AG09319 (cell line): Measurements from ENCODE around the gene DHRS3.
"Not testable (repeated sequence)": the region's sequence is repeated elsewhere in the genome, so short reads cannot be mapped to it uniquely, and the experiment has no call there.

ENCODE experiments used
- DNase-seq: peaks from one replicate; pipeline ENCODE4 v3.0.0-alpha.2; 2010; ENCODE audit warnings: low read depth; ENCODE audit errors: extremely low read depth
- CTCF ChIP-seq: IDR thresholded peaks from 2 replicates; pipeline ENCODE4 v1.5.1; 2011; ENCODE audit warnings: low read depth, mild to moderate bottlenecking, inconsistent platforms, low read length, moderate library complexity

Gene DHRS3

GRCh38 chr1:12657060-12657884, 39.3 kb upstream of the DHRS3 start:
- no peak for DNase-seq
- TF ChIP-seq CTCF: no peak

GRCh38 chr1:12656575-12656974, 38.6 kb upstream of the DHRS3 start:
- no peak for DNase-seq
- TF ChIP-seq CTCF: no peak

GRCh38 chr1:12654657-12655056, 36.6 kb upstream of the DHRS3 start:
- DNase-seq: no peak
- no peak for TF ChIP-seq CTCF

GRCh38 chr1:12654004-12654567, 36.1 kb upstream of the DHRS3 start:
- no peak for TF ChIP-seq CTCF
- DNase-seq: no peak

GRCh38 chr1:12649971-12650421, 32.0 kb upstream of the DHRS3 start:
- no peak for TF ChIP-seq CTCF
- no peak for DNase-seq

- no peak for TF ChIP-seq CTCF
- DNase-seq: no peak
Observed at GRCh38 chr1:12648741-12649140, 30.7 kb upstream of the DHRS3 start.

GRCh38 chr1:12645401-12645800, 27.4 kb upstream of the DHRS3 start:
- not testable (repeated sequence) for DNase-seq
